ENCODE data around the gene RBP3.

DNA sequence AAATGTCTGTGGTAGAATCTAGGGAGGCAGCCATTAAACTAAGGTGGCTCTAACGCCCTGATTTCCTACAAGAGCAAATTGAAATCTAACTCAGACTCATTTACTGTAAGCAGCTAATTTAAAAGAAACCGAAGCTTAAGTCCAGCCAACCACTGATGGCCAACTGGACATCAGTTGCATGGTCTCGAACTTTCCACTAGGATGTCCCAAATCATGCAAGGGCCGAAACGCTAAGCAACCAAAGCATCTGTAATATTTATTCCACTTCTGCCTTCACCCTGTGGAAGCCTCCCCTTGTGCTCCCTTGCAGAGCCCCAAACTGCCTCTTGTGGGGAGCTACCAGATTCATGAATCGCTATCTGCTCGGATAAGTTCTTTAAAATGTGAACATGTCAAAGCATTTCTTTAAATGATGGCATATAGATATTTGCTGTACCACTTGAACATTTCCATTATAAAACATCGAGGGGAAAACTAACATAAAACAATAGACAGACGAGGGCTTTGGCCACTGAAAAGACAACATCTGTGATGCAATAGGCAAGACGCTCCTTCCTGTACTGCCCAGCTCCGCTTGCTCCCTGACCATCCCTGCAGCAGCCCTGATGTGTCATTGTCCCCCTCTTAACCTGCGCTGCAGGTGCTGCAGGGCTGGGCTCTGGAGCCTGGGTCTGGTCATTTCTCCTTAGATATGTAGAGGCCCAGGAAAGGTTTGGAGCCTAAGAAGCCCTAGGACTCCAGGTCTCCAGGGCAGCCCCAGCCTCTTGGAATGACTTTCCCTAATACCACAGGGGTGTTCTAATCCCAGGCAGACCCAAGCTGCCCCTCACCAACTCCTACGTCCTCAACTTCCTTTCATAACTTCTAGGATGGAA, 2.9 kb upstream of the RBP3 start:
- no peak for TF ChIP-seq CTCF (IDR thresholded peaks at IDR 0.05 in 2 of 3, conservative IDR thresholded peaks at IDR 0.05 in 1 of 3; ENCODE audit: borderline replicate concordance in 1 of 3, insufficient read depth in 1 of 3, low read depth in 2 of 3, low read length in 2 of 3)
- TF ChIP-seq EZH2 (IDR thresholded peaks at IDR 0.05): no peak
- no peak for TF ChIP-seq SP1 (IDR thresholded peaks at IDR 0.05; ENCODE audit: low read depth)
- no peak for TF ChIP-seq POLR2A (IDR thresholded peaks at IDR 0.05; ENCODE audit: borderline replicate concordance, extremely low read depth, insufficient read depth, insufficient read length)
- TF ChIP-seq POLR2AphosphoS5 (IDR thresholded peaks at IDR 0.05; ENCODE audit: low read depth, low read length): no peak
- TF ChIP-seq EZH2phosphoT487 (IDR thresholded peaks at IDR 0.05; ENCODE audit: borderline replicate concordance): no peak
- no peak for TF ChIP-seq RAD21 (IDR thresholded peaks at IDR 0.05; ENCODE audit: low read depth)
- TF ChIP-seq TCF7L2 (IDR thresholded peaks at IDR 0.05; ENCODE audit: borderline replicate concordance, extremely low read depth, insufficient read depth, insufficient read length): no peak
- TF ChIP-seq EGR1 (IDR thresholded peaks at IDR 0.05; ENCODE audit: low read depth): no peak
- TF ChIP-seq, protein P1, sequence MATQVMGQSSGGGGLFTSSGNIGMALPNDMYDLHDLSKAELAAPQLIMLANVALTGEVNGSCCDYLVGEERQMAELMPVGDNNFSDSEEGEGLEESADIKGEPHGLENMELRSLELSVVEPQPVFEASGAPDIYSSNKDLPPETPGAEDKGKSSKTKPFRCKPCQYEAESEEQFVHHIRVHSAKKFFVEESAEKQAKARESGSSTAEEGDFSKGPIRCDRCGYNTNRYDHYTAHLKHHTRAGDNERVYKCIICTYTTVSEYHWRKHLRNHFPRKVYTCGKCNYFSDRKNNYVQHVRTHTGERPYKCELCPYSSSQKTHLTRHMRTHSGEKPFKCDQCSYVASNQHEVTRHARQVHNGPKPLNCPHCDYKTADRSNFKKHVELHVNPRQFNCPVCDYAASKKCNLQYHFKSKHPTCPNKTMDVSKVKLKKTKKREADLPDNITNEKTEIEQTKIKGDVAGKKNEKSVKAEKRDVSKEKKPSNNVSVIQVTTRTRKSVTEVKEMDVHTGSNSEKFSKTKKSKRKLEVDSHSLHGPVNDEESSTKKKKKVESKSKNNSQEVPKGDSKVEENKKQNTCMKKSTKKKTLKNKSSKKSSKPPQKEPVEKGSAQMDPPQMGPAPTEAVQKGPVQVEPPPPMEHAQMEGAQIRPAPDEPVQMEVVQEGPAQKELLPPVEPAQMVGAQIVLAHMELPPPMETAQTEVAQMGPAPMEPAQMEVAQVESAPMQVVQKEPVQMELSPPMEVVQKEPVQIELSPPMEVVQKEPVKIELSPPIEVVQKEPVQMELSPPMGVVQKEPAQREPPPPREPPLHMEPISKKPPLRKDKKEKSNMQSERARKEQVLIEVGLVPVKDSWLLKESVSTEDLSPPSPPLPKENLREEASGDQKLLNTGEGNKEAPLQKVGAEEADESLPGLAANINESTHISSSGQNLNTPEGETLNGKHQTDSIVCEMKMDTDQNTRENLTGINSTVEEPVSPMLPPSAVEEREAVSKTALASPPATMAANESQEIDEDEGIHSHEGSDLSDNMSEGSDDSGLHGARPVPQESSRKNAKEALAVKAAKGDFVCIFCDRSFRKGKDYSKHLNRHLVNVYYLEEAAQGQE (IDR thresholded peaks at IDR 0.05; ENCODE audit: low read depth): no peak
- TF ChIP-seq, protein P2, sequence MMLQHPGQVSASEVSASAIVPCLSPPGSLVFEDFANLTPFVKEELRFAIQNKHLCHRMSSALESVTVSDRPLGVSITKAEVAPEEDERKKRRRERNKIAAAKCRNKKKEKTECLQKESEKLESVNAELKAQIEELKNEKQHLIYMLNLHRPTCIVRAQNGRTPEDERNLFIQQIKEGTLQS (IDR thresholded peaks at IDR 0.05): no peak
